Upper lobe of left lung (tissue), 4 donors: Measurements from ENCODE around the gene CDC25C.

Experiments used
- CTCF ChIP-seq, 6 experiments: fragments of 450-650 bp in 4 of 6; fragments of 200-600 bp in 2 of 6; sonication (generic) in 2 of 6; IDR thresholded peaks; one replicate each; pipeline ENCODE4 v1.5.1; 2016 to 2019; ENCODE audit warnings: antibody characterized with exemption in 6 of 6
- POLR2AphosphoS5 ChIP-seq, 2 donors: sonication (generic); formaldehyde crosslinking; IDR thresholded peaks; one replicate each; pipeline ENCODE4 v1.5.1; 2017; ENCODE audit warnings: antibody characterized with exemption in 2 of 2

- TF ChIP-seq POLR2AphosphoS5 (IDR thresholded peaks at IDR 0.05) (no peak), CTCF (IDR thresholded peaks at IDR 0.05) (no peak)
These were observed 57.3 kb downstream of the CDC25C start, which contains the start of gene GFRA3 for GRCh38 chr5:138274189-138274853.
